ENCODE measurements around the gene IGFL2. TPM values are rescaled to one million over a fixed set of nuclear protein-coding genes. Genes with fewer than 3 reads are reported as not detected.
"Not testable (repeated sequence)": the region's sequence is repeated elsewhere in the genome, so short reads cannot be mapped to it uniquely, and the experiment has no call there.

Gene IGFL2
- not detected in 2 replicates for total RNA-seq (2014; rRNA removed; shearing (Covaris generic))
- polyA plus RNA-seq (2016; fragmentation: Nextera tagmentation; extraction: Ambion mirVana) = not detected in 2 replicates

- no peaks in the 10 kb centered on the region for H3K79me2 ChIP-seq (ENCODE audit: insufficient read depth)
- peaks cover 52% of the 10 kb centered on the region for H3K27me3 ChIP-seq (replicated peaks; ENCODE audit: insufficient read depth)
- 46 to 54% methylated on average over 6 of the region's 6 CpGs for WGBS, 2 experiments (ENCODE audit: low coverage in 1 of 2, low lambda C conversion rate in 2 of 2, missing lambda C conversion rate in 2 of 2)
- H3K9ac ChIP-seq = no peak within 1 kb of the TSS
- no peak within 1 kb of the TSS for H3K27ac ChIP-seq
- no peak within 1 kb of the TSS for H2AFZ ChIP-seq
- H3K9me3 ChIP-seq (ENCODE audit: low read depth) = no peaks in the 10 kb centered on the region
- no peak within 1 kb of the TSS for H3K4me3 ChIP-seq
- no peak for TF ChIP-seq EZH2 (IDR thresholded peaks at IDR 0.05; ENCODE audit: insufficient read depth, poor library complexity, severe bottlenecking)
- TF ChIP-seq EZH2phosphoT487 (IDR thresholded peaks at IDR 0.05; ENCODE audit: insufficient read depth, low read depth) = no peak
- no peaks in the 10 kb centered on the region for H3K36me3 ChIP-seq (ENCODE audit: low read depth)
- no peak within 1 kb of the TSS for H3K4me2 ChIP-seq (ENCODE audit: unreplicated experiment)
- H3F3A ChIP-seq (ENCODE audit: insufficient read depth) = no peaks in the 10 kb centered on the region
- H4K20me1 ChIP-seq (ENCODE audit: insufficient read depth) = no peaks in the 10 kb centered on the region
- no peaks in the 10 kb centered on the region for H3K9me2 ChIP-seq (ENCODE audit: insufficient read depth)
- no peaks in the 10 kb centered on the region for H3K4me1 ChIP-seq (ENCODE audit: insufficient read depth)
- in situ Hi-C loops (cut with MboI) = no loop called here
- peak; percentile 39 for DNase-seq
These were observed at the start of gene IGFL2 for GRCh38 chr19:46147791-46148288. IGFL2 (plus strand) TSS chr19:46148238; CDS start chr19:46148279, 41 bp downstream.

GRCh38 chr19:46100344-46100743, 47.7 kb upstream of the IGFL2 start:
- H3K79me2 ChIP-seq (ENCODE audit: insufficient read depth) = no peaks in the 10 kb centered on the region
- no peaks in the 10 kb centered on the region for H3K4me1 ChIP-seq (ENCODE audit: insufficient read depth)
- no peaks in the 10 kb centered on the region for H3K36me3 ChIP-seq (ENCODE audit: low read depth)
- no peak for DNase-seq
- no peak overlapping the region for H3K9ac ChIP-seq
- H3K9me2 ChIP-seq (ENCODE audit: insufficient read depth) = no peaks in the 10 kb centered on the region
- H3K9me3 ChIP-seq (ENCODE audit: low read depth) = no peaks in the 10 kb centered on the region
- no peaks in the 10 kb centered on the region for H3F3A ChIP-seq (ENCODE audit: insufficient read depth)
- H3K4me2 ChIP-seq (ENCODE audit: unreplicated experiment) = no peak overlapping the region
- no peaks in the 10 kb centered on the region for H4K20me1 ChIP-seq (ENCODE audit: insufficient read depth)
- H3K4me3 ChIP-seq = no peak overlapping the region
- peaks cover 61% of the 10 kb centered on the region for H3K27me3 ChIP-seq (replicated peaks; ENCODE audit: insufficient read depth)
- in situ Hi-C loops (cut with MboI) = no loop called here
- WGBS, 2 experiments (ENCODE audit: low coverage in 1 of 2, low lambda C conversion rate in 2 of 2, missing lambda C conversion rate in 2 of 2) = 60 to 65% methylated on average over 1 of the region's 1 CpG
- H2AFZ ChIP-seq = no peak overlapping the region
- no peak overlapping the region for H3K27ac ChIP-seq
- TF ChIP-seq EZH2phosphoT487 (IDR thresholded peaks at IDR 0.05; ENCODE audit: insufficient read depth, low read depth) = no peak

DNA sequence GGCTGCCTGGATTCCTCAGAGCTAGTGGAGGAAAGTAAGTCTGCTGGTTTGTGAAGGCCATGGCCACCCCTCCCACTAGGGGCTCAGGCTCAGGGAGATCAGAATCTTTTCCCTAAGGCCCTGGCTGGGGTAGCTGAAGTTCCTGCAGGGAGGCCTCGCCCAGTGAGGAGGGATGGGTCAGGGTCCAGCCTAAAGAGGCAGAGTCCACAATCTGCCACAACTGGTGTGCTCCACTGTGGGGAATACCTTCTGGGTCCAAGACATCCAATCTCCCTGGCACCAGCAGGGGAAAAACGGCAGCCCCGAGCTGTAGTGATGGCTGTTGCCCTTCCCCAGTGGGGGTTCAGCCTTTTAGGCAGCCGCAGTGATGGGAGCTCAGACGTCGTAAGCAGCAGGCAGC, 46.7 kb upstream of the IGFL2 start:
- in situ Hi-C loops (cut with MboI) = no loop called here
- Histone ChIP-seq H3K9me3 (ENCODE audit: low read depth) (no peaks in the 10 kb centered on the region), H4K20me1 (ENCODE audit: insufficient read depth) (no peaks in the 10 kb centered on the region), H3K4me2 (ENCODE audit: unreplicated experiment) (no peak overlapping the region), H3K9me2 (ENCODE audit: insufficient read depth) (no peaks in the 10 kb centered on the region), H3K36me3 (ENCODE audit: low read depth) (no peaks in the 10 kb centered on the region), H2AFZ (no peak overlapping the region), H3K4me1 (ENCODE audit: insufficient read depth) (no peaks in the 10 kb centered on the region), H3K4me3 (no peak overlapping the region), H3K9ac (no peak overlapping the region), H3K27me3 (replicated peaks; ENCODE audit: insufficient read depth) (peaks cover 60% of the 10 kb centered on the region), H3K79me2 (ENCODE audit: insufficient read depth) (no peaks in the 10 kb centered on the region), H3K27ac (no peak overlapping the region), H3F3A (ENCODE audit: insufficient read depth) (no peaks in the 10 kb centered on the region)
- TF ChIP-seq EZH2phosphoT487 (IDR thresholded peaks at IDR 0.05; ENCODE audit: insufficient read depth, low read depth) (no peak), EZH2 (IDR thresholded peaks at IDR 0.05; ENCODE audit: insufficient read depth, poor library complexity, severe bottlenecking) (no peak)
- 12 to 19% methylated on average over 5 to 6 of the region's 6 CpGs for WGBS, 2 experiments (ENCODE audit: low coverage in 1 of 2, low lambda C conversion rate in 2 of 2, missing lambda C conversion rate in 2 of 2)
- no peak for DNase-seq

GRCh38 chr19:46102333-46102732, 45.7 kb upstream of the IGFL2 start:
- H3K4me2 ChIP-seq (ENCODE audit: unreplicated experiment); H3K9ac ChIP-seq; H3F3A ChIP-seq (ENCODE audit: insufficient read depth); H3K4me3 ChIP-seq; in situ Hi-C loops (cut with MboI); H3K36me3 ChIP-seq (ENCODE audit: low read depth); H3K4me1 ChIP-seq (ENCODE audit: insufficient read depth); H2AFZ ChIP-seq; DNase-seq; H3K9me2 ChIP-seq (ENCODE audit: insufficient read depth); H3K27ac ChIP-seq; H3K9me3 ChIP-seq (ENCODE audit: low read depth); H3K79me2 ChIP-seq (ENCODE audit: insufficient read depth); H4K20me1 ChIP-seq (ENCODE audit: insufficient read depth): not testable (repeated sequence)
- peaks cover 50% of the 10 kb centered on the region for H3K27me3 ChIP-seq (replicated peaks; ENCODE audit: insufficient read depth)
- WGBS, 2 experiments (ENCODE audit: low coverage in 1 of 2, low lambda C conversion rate in 2 of 2, missing lambda C conversion rate in 2 of 2) = 74 to 77% methylated on average over 7 of the region's 7 CpGs

DNA sequence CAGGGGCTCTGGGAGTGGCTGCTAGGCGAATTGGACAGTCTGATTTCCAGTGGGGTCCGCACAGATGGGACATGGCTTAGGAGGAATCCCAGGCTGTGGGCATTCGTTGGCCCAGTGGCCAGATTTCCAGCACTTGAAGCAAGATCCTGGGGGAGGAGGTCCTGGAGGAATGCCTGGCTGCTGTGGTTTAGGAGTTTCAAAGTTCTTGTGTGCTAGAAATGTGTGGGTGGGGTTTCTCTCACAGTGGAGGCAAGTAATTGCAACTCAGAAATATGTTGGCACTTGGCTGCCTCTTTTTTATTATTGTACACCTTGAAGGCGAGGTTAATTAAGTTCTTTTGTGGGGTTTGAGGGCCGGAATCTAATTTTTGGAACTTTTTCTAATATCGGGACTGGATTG, 40.7 kb upstream of the IGFL2 start:
- peaks cover 17% of the 10 kb centered on the region for H3K4me1 ChIP-seq (ENCODE audit: insufficient read depth)
- no peaks in the 10 kb centered on the region for H3F3A ChIP-seq (ENCODE audit: insufficient read depth)
- H3K36me3 ChIP-seq (ENCODE audit: low read depth) = no peaks in the 10 kb centered on the region
- in situ Hi-C loops (cut with MboI) = no loop called here
- peaks cover 22% of the 10 kb centered on the region; the same call in 1 of the 2 replicates for H3K27me3 ChIP-seq (replicated peaks; ENCODE audit: insufficient read depth)
- H3K9me2 ChIP-seq (ENCODE audit: insufficient read depth) = no peaks in the 10 kb centered on the region
- H3K79me2 ChIP-seq (ENCODE audit: insufficient read depth) = no peaks in the 10 kb centered on the region
- H4K20me1 ChIP-seq (ENCODE audit: insufficient read depth) = no peaks in the 10 kb centered on the region
- H3K4me3 ChIP-seq = no peak overlapping the region
- no peaks in the 10 kb centered on the region for H3K9me3 ChIP-seq (ENCODE audit: low read depth)
- no peak overlapping the region for H3K27ac ChIP-seq
- TF ChIP-seq EZH2phosphoT487 (IDR thresholded peaks at IDR 0.05; ENCODE audit: insufficient read depth, low read depth) = no peak
- no peak for TF ChIP-seq EZH2 (IDR thresholded peaks at IDR 0.05; ENCODE audit: insufficient read depth, poor library complexity, severe bottlenecking)
- WGBS, 2 experiments (ENCODE audit: low coverage in 1 of 2, low lambda C conversion rate in 2 of 2, missing lambda C conversion rate in 2 of 2) = 38 to 40% methylated on average over 6 of the region's 6 CpGs
- H3K4me2 ChIP-seq (ENCODE audit: unreplicated experiment) = peak overlapping the region; percentile 14
- H3K9ac ChIP-seq = no peak overlapping the region
- H2AFZ ChIP-seq = no peak overlapping the region
- DNase-seq = peak; percentile 79
